AG04449 (cell line): ENCODE data around the gene KCNK3.

ENCODE experiments used
- CTCF ChIA-PET: fragments of 350-600 bp; formaldehyde crosslinking; extraction: SDS; loops from one replicate; lab custom pipeline; 2021; ENCODE audit warnings: antibody characterized with exemption; lab: Yijun Ruan, JAX
- POLR2A ChIA-PET: fragments of 400-600, 350-600 bp; formaldehyde crosslinking; extraction: SDS; loops from one replicate; lab custom pipeline; 2020; ENCODE audit warnings: antibody characterized with exemption, inconsistent platforms; lab: Yijun Ruan, JAX
- DNase-seq: peaks from one replicate; pipeline ENCODE4 v3.0.0-alpha.2; 2010; ENCODE audit warnings: low read depth, low spot score
- H3K4me3 ChIP-seq: 2 replicates; pipeline ENCODE4 v1.5.1; 2011; ENCODE audit warnings: low read depth, mild to moderate bottlenecking, control low read depth, low read length
- TF ChIP-seq, protein P1 (sequence below): IDR thresholded peaks from one replicate; pipeline ENCODE4 v1.5.1; 2011; ENCODE audit warnings: mild to moderate bottlenecking, moderate library complexity, low read length, control low read depth, inconsistent platforms; ENCODE audit not compliant: insufficient read depth; ENCODE audit errors: missing control alignments

Gene KCNK3

DNA sequence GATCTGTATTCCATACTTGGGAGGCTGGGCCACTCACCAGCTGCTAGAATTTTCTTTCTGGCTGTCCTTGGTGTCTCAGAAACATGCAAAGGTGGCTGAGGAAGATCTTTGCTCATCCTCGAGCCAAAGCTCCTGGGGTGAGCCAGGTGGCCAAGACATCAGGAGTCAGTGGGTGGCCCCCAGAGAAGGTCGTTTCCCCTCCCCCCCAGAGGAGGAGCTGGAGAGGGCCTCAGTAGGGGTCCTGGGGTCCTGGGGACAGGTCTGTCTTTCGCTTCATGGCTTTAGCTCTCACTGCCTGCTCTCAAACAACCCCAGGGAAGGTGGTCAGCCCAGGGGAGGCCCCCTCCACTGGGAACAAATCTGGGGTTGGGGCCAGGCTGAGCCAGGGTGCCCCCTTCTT lies 13.6 kb downstream of the KCNK3 start:
- POLR2A ChIA-PET, result no interaction called here
- CTCF ChIA-PET, result interaction anchor here (1.1 kb wide), 1 partner anchor 10 kb away, joined by 3 read pairs; no protein-coding TSS in a partner anchor
- TF ChIP-seq, protein P1, sequence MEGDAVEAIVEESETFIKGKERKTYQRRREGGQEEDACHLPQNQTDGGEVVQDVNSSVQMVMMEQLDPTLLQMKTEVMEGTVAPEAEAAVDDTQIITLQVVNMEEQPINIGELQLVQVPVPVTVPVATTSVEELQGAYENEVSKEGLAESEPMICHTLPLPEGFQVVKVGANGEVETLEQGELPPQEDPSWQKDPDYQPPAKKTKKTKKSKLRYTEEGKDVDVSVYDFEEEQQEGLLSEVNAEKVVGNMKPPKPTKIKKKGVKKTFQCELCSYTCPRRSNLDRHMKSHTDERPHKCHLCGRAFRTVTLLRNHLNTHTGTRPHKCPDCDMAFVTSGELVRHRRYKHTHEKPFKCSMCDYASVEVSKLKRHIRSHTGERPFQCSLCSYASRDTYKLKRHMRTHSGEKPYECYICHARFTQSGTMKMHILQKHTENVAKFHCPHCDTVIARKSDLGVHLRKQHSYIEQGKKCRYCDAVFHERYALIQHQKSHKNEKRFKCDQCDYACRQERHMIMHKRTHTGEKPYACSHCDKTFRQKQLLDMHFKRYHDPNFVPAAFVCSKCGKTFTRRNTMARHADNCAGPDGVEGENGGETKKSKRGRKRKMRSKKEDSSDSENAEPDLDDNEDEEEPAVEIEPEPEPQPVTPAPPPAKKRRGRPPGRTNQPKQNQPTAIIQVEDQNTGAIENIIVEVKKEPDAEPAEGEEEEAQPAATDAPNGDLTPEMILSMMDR, result no peak
- H3K4me3 ChIP-seq, result no peak overlapping the region
- no peak for DNase-seq

DNA sequence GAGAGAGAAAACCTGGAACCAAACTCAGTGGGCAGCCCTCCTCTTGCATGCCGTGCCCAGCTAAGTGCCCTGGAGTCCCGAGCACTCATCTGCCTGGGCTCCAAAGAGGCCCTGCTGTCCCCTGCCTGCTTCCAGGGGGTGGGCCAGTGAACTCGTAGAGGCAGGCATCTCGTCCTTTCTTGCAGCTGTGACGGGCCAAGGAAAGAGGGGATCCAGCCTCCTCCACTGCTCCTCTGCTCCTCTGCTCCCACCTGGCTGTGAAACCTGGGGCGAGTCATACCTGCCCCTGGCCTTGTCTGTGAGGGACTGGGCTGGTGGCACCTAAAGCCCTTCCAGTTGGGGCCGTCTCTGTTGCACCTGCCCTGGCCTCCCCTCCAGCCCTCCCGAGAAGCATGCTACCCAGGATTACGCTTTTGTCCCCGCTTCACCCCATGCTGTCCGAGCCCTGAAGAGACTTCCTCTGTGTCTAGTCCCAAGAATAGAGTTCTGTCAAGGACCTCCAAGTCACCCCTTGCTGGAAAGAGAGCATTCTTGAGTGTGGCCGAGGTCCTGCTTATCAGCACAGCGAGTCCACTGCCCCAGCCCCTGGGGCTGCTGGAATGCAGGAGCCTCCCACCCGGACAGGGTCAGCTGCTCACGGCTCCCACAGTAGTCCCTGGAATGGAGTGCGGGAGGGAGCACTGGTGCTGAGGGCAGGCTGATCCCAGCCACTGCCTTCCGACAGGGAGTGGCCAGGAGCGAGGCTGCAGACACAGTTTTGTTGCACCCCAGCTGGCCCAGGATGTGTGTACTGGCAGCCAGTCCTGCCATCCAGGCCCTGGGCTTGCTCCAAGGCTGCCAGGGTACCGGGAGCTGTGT lies 14.3 kb downstream of the KCNK3 start:
- no peak overlapping the region for H3K4me3 ChIP-seq
- ChIA-PET POLR2A (no interaction called here), CTCF (interaction anchor here (1.1 kb wide), 1 partner anchor 11 kb away, joined by 3 read pairs; no protein-coding TSS in a partner anchor)
- DNase-seq, result no peak
- TF ChIP-seq, protein P1, result no peak

DNA sequence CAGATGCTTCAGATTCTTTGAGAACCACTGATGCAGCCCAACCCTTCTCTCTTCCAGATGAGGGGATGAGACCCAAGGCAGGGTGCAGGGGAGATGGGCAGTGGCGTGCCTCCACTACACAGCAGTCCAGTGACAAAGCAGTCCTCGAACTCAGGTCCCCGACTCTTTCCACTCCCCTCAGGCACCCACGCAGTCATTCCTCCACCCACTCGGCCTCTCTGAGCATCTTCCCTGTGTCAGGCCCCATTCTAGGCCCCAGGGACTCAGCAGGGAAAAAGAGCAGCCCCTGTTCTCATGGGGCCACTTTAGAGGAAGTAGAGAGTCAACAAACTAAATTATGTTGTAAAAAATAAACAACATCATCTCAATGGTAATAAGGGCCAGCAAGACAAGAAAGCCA lies 15.2 kb downstream of the KCNK3 start:
- ChIA-PET CTCF (no interaction called here), POLR2A (no interaction called here)
- H3K4me3 ChIP-seq, result no peak overlapping the region
- TF ChIP-seq, protein P1, result no peak
- no peak for DNase-seq

DNA sequence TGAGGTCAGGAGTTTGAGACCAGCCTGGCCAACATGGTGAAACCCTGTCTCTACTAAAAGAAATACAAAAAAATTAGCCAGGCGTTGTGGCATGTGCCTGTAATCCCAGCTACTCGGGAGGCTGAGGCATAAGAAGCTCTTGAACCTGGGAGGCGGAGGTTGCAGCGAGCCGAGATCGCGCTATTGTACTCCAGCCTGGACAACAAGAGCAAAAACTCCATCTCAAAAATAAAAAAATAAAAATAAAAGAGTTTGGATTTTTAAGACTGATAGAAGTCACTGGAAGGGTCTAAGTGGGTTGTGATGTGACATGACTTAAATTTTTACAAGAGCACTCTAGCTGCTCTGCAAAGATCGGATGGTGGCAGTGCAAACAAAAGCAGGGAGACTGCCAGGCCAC lies 15.9 kb downstream of the KCNK3 start:
- DNase-seq, result no peak
- ChIA-PET POLR2A (no interaction called here), CTCF (interaction anchor here (0.9 kb wide), 1 partner anchor 29 kb away, joined by 3 read pairs; no protein-coding TSS in a partner anchor)
- TF ChIP-seq, protein P1, result no peak
- H3K4me3 ChIP-seq, result no peak overlapping the region

DNA sequence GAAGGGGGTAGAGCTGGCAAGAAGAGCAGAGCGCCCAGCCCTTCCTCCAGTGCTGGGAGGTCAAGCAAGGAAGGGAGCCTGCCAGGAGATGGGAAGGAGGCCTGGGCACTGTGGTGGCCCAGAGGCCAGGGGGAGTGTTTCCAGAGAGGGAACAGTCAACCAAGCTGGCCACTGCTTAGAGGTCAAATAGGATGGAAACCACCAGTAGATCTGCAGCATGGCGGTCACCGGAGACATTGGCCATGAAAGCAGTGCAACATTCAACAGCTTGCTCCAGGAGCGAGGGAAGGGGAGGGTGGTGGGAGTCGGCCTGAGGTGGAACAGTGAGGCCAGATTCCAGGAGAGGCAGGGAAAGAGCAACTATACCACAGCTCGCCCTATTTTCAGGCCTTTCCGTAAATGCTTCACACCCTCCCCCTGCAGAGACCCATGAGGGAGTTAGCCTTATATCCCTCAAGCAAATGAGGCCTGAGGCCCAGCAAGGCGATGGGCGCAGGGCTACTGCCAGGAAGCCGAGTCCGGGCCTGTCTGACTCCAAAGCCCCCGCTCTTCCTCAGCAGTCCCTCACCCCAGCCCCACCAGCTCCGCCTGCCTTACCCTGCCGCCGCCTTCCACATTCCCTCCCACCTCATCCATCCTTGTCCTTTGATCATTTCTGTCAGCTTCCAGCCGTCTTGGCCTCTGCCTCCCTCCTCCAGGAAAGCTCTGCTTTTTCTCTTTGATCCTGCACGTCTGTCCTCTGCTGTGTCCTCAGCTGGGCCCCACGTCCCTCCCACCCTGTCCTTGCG lies 17.0 kb downstream of the KCNK3 start:
- POLR2A ChIA-PET, result no interaction called here
- no peak for DNase-seq
- H3K4me3 ChIP-seq, result no peak overlapping the region

More for the DNA sequence above, 17.0 kb downstream of the KCNK3 start:
- TF ChIP-seq, protein P1, result no peak
- CTCF ChIA-PET, result interaction anchor here (0.9 to 1.4 kb wide), 3 partner anchors 19 to 104 kb away, joined by 3 read pairs; no protein-coding TSS in a partner anchor
